Measurements from ENCODE around the gene DET1.

DNA sequence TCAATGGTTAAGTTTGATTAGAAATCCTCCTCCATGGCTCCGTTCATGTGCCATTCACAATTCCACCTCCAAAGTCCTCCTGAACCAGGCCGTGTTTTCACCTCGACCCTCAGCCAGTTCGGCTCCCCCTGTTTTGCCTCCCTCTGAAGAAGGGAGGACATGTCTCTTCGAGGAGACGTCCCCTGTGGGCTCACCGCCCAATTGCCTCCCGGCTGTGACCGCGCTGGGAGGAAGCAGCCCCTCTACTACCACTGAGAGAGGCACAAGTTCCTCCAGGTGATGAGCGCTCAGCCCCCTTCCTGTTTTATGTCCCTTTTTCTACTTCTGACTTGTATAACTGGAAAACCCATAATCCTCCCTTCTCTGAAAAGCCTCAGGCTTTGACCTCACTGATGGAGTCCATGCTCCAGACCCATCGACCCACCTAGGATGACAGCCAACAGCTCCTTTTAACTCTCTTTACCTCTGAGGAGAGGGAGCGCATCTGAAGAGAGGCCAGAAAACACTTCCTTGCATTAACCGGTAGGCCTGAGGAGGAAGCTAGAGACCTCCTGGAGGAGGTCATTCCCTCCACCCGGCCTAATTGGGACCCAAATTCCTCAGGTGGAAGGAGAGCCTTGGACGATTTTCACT, 4.7 kb downstream of the DET1 start:
- TF ChIP-seq, protein P1, sequence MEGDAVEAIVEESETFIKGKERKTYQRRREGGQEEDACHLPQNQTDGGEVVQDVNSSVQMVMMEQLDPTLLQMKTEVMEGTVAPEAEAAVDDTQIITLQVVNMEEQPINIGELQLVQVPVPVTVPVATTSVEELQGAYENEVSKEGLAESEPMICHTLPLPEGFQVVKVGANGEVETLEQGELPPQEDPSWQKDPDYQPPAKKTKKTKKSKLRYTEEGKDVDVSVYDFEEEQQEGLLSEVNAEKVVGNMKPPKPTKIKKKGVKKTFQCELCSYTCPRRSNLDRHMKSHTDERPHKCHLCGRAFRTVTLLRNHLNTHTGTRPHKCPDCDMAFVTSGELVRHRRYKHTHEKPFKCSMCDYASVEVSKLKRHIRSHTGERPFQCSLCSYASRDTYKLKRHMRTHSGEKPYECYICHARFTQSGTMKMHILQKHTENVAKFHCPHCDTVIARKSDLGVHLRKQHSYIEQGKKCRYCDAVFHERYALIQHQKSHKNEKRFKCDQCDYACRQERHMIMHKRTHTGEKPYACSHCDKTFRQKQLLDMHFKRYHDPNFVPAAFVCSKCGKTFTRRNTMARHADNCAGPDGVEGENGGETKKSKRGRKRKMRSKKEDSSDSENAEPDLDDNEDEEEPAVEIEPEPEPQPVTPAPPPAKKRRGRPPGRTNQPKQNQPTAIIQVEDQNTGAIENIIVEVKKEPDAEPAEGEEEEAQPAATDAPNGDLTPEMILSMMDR (IDR thresholded peaks at IDR 0.05): no peak
- no peak for TF ChIP-seq EP300 (IDR thresholded peaks at IDR 0.05)
- TF ChIP-seq POLR2A (IDR thresholded peaks at IDR 0.05; ENCODE audit: low read depth): no peak
